Liver (tissue), 9 donors: Measurements from ENCODE around the gene PRKD1. TPM values are rescaled to one million over a fixed set of nuclear protein-coding genes. Genes with fewer than 3 reads are reported as not detected.

Experiments used
- DNase-seq: peaks from one replicate; pipeline ENCODE4 v3.0.0-alpha.2; 2017; ENCODE audit warnings: low spot score
- H3K27ac ChIP-seq, 2 donors: one replicate each; pipeline ENCODE4 v1.7.0; 2013; ENCODE audit warnings: inconsistent platforms in 2 of 2, low read length in 2 of 2, control low read depth in 1 of 2, low read depth in 1 of 2, mild to moderate bottlenecking in 1 of 2
- H3K27me3 ChIP-seq, 4 donors: one replicate each; pipeline versions ENCODE4 v1.6.1 to v1.7.0; 2013; ENCODE audit warnings: low read length in 3 of 4, inconsistent platforms in 1 of 4, mild to moderate bottlenecking in 1 of 4, moderate library complexity in 1 of 4; ENCODE audit not compliant: control insufficient read depth in 4 of 4, insufficient read depth in 4 of 4
- H3K36me3 ChIP-seq, 4 donors: one replicate each; pipeline versions ENCODE4 v1.6.1 to v1.7.0; 2013; ENCODE audit warnings: low read length in 3 of 4, mild to moderate bottlenecking in 3 of 4, low read depth in 1 of 4, moderate library complexity in 1 of 4; ENCODE audit not compliant: control insufficient read depth in 4 of 4, insufficient read depth in 3 of 4
- H3K4me1 ChIP-seq, 4 donors: one replicate each; pipeline versions ENCODE4 v1.6.1 to v1.7.0; 2013; ENCODE audit warnings: low read length in 3 of 4, mild to moderate bottlenecking in 3 of 4, moderate library complexity in 1 of 4; ENCODE audit not compliant: control insufficient read depth in 4 of 4, insufficient read depth in 4 of 4
- H3K4me3 ChIP-seq, 3 donors: one replicate each; pipeline versions ENCODE4 v1.6.1 to v1.7.0; 2013; ENCODE audit warnings: low read length in 3 of 3, control low read depth in 1 of 3, low read depth in 1 of 3, mild to moderate bottlenecking in 1 of 3
- H3K9ac ChIP-seq, 2 donors: one replicate each; pipeline ENCODE4 v1.7.0; 2013; ENCODE audit warnings: low read length in 2 of 2, mild to moderate bottlenecking in 2 of 2, moderate library complexity in 2 of 2, control low read depth in 1 of 2, low read depth in 1 of 2
- H3K9me3 ChIP-seq, 4 donors: one replicate each; pipeline versions ENCODE4 v1.6.1 to v1.7.0; 2013; ENCODE audit warnings: low read length in 3 of 4; ENCODE audit not compliant: control insufficient read depth in 4 of 4
- EGR1 ChIP-seq, 2 donors: IDR thresholded peaks; 2 replicates each; pipeline ENCODE4 v1.6.1; 2016 to 2018; ENCODE audit warnings: antibody characterized with exemption in 2 of 2, low read depth in 2 of 2
- FOXA1 ChIP-seq: IDR thresholded peaks from 2 replicates; pipeline ENCODE4 v1.6.1; 2016; ENCODE audit warnings: antibody characterized with exemption
- FOXA2 ChIP-seq: IDR thresholded peaks from 2 replicates; pipeline ENCODE4 v1.6.1; 2016; ENCODE audit warnings: antibody characterized with exemption
- GABPA ChIP-seq, 2 donors: IDR thresholded peaks in 1 of 2; conservative IDR thresholded peaks in 1 of 2; 2 replicates each; pipeline ENCODE4 v1.6.1; 2016; ENCODE audit warnings: antibody characterized with exemption in 2 of 2, mild to moderate bottlenecking in 1 of 2, moderate library complexity in 1 of 2
- HNF4A ChIP-seq, 2 donors: conservative IDR thresholded peaks; 2 replicates each; pipeline ENCODE4 v1.6.1; 2016; ENCODE audit warnings: antibody characterized with exemption in 2 of 2, mild to moderate bottlenecking in 2 of 2
- HNF4G ChIP-seq: IDR thresholded peaks from 2 replicates; pipeline ENCODE4 v1.6.1; 2016; ENCODE audit warnings: antibody characterized with exemption
- JUND ChIP-seq, 2 donors: IDR thresholded peaks; 2 replicates each; pipeline ENCODE4 v1.6.1; 2016; ENCODE audit warnings: antibody characterized with exemption in 2 of 2
- NR2F2 ChIP-seq: IDR thresholded peaks from 2 replicates; pipeline ENCODE4 v1.6.1; 2016; ENCODE audit warnings: antibody characterized with exemption
- RAD21 ChIP-seq, 2 donors: IDR thresholded peaks; 2 replicates each; pipeline ENCODE4 v1.6.1; 2016; ENCODE audit warnings: antibody characterized with exemption in 2 of 2, mild to moderate bottlenecking in 2 of 2
- RXRA ChIP-seq, 2 donors: IDR thresholded peaks; 2 replicates each; pipeline ENCODE4 v1.6.1; 2017 to 2018; ENCODE audit warnings: antibody characterized with exemption in 2 of 2, mild to moderate bottlenecking in 1 of 2
- SP1 ChIP-seq: IDR thresholded peaks from 2 replicates; pipeline ENCODE4 v1.6.1; 2018; ENCODE audit warnings: antibody characterized with exemption, mild to moderate bottlenecking
- TAF1 ChIP-seq: conservative IDR thresholded peaks from 2 replicates; pipeline ENCODE4 v1.6.1; 2016; ENCODE audit warnings: antibody characterized with exemption, mild to moderate bottlenecking
- YY1 ChIP-seq: IDR thresholded peaks from 2 replicates; pipeline ENCODE4 v1.6.1; 2016; ENCODE audit warnings: antibody characterized with exemption, mild to moderate bottlenecking
- polyA plus RNA-seq, 2 donors: library from polyadenylated mRNA; stranded (reverse) in 1 of 2; unstranded in 1 of 2; fragments of 200-250 nt in 1 of 2; fragments of >200 nt in 1 of 2; fragmentation: Nextera tagmentation in 1 of 2; extraction: Ambion mirVana in 1 of 2; gene quantifications; one replicate each; pipeline versions ENCODE4 v1.2.1 to v1.2.3, GENCODE V29; 2013 to 2015
- total RNA-seq, 2 donors: library from RNA; depleted of rRNA; stranded (reverse); fragments of >200 nt; gene quantifications; one replicate each; pipeline ENCODE4 v1.2.3, GENCODE V29; 2014
- TF ChIP-seq, protein P1 (sequence below): IDR thresholded peaks from 2 replicates; pipeline ENCODE4 v1.6.1; 2016; ENCODE audit warnings: antibody characterized with exemption
- TF ChIP-seq, protein P2 (sequence below): IDR thresholded peaks from 2 replicates; pipeline ENCODE4 v1.6.1; 2016; ENCODE audit warnings: antibody characterized with exemption
- TF ChIP-seq, protein P3 (sequence below): IDR thresholded peaks from 2 replicates; pipeline ENCODE4 v1.6.1; 2016; ENCODE audit warnings: antibody characterized with exemption
- TF ChIP-seq, protein P4 (sequence below): fragments of 150-350 bp; IDR thresholded peaks from 2 replicates; pipeline ENCODE4 v1.5.1; 2017; ENCODE audit warnings: improper control_type of control experiment, low read depth, low read length; ENCODE audit not compliant: missing input control
- TF ChIP-seq, protein P5 (sequence below): IDR thresholded peaks from 2 replicates; pipeline ENCODE4 v1.6.1; 2016; ENCODE audit warnings: antibody characterized with exemption, mild to moderate bottlenecking
- donor health status: healthy.
- donor health status: healthy.
- donor health status: healthy.
- donor health status: healthy.
- donor health status: healthy.

Gene PRKD1
- total and polyA plus RNA-seq, 4 donors: 0.85 to 5.0 (median 0.99) TPM

DNA sequence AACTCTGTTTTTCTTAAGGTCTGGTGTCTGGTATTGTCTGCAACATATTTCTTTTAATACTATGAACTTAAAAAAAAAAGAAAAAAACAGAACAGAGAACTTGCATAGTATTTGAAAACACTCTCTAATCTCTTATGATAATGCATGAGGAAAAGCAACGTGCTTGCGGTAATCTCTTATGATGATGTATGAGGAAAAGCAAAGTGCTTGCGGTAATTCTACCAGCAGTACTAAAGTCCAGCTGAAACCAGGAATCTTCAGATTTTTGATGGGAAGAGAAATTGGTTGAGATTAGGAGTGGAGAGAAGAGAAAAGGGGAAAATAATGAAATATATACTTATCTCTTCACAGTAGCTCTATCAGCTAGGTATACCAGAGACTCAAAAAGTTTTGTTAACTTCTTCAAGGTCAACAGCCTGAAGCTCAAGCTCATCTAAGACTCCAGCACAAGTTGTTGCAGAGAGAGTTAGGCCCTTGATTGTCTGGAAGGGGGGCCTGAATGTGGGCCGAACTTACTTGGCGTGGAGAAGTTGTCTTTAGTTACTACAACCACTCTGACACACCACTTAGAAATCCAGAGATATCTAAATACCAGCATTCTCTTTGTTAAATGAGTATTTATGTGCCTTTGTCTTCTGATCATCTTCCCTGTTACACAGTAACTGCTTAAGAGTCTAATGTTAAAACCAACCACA lies 240.4 kb downstream of the PRKD1 start (continued):
- TF ChIP-seq, protein P1, sequence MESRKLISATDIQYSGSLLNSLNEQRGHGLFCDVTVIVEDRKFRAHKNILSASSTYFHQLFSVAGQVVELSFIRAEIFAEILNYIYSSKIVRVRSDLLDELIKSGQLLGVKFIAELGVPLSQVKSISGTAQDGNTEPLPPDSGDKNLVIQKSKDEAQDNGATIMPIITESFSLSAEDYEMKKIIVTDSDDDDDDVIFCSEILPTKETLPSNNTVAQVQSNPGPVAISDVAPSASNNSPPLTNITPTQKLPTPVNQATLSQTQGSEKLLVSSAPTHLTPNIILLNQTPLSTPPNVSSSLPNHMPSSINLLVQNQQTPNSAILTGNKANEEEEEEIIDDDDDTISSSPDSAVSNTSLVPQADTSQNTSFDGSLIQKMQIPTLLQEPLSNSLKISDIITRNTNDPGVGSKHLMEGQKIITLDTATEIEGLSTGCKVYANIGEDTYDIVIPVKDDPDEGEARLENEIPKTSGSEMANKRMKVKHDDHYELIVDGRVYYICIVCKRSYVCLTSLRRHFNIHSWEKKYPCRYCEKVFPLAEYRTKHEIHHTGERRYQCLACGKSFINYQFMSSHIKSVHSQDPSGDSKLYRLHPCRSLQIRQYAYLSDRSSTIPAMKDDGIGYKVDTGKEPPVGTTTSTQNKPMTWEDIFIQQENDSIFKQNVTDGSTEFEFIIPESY: no peak
- no peak for TF ChIP-seq FOXA1

DNA sequence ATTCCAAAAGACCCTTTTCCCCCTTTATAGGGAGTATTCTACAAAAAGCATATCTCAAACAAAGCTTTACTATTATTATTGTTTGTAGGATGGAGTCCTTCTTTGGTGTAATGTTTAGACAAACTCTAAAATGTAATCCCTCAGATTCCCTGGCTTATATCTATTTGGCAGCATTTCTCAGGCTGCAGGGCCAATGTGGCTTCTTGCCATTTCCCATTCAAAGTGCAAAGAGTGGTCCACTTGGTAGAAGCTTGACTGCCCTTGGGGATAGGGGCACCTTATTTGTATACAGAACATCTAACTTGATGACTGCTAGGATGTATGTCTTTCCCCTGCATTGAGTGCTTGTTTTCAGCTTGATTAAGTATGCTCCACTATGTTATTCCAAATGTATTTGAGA lies 242.7 kb downstream of the PRKD1 start:
- Histone ChIP-seq H3K9ac (no peak overlapping the region), H3K4me1 (no peaks in the 10 kb centered on the region), H3K27me3 (no peaks in the 10 kb centered on the region), H3K4me3 (no peak overlapping the region), H3K27ac (no peak overlapping the region), H3K36me3 (no peaks in the 10 kb centered on the region), H3K9me3 (no peaks in the 10 kb centered on the region)
- DNase-seq: no peak
- TF ChIP-seq TAF1: no peak
- TF ChIP-seq NR2F2: no peak
- TF ChIP-seq HNF4A (conservative IDR thresholded peaks at IDR 0.05): no peak
- no peak for TF ChIP-seq FOXA2
- no peak for TF ChIP-seq GABPA (IDR thresholded peaks at IDR 0.05 in 1 of 2, conservative IDR thresholded peaks at IDR 0.05 in 1 of 2)
- TF ChIP-seq, protein P1: no peak
- TF ChIP-seq, protein P2, sequence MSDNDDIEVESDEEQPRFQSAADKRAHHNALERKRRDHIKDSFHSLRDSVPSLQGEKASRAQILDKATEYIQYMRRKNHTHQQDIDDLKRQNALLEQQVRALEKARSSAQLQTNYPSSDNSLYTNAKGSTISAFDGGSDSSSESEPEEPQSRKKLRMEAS: no peak
- TF ChIP-seq FOXA1: no peak
- TF ChIP-seq, protein P3, sequence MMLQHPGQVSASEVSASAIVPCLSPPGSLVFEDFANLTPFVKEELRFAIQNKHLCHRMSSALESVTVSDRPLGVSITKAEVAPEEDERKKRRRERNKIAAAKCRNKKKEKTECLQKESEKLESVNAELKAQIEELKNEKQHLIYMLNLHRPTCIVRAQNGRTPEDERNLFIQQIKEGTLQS: no peak
- no peak for TF ChIP-seq SP1
- TF ChIP-seq, protein P4, sequence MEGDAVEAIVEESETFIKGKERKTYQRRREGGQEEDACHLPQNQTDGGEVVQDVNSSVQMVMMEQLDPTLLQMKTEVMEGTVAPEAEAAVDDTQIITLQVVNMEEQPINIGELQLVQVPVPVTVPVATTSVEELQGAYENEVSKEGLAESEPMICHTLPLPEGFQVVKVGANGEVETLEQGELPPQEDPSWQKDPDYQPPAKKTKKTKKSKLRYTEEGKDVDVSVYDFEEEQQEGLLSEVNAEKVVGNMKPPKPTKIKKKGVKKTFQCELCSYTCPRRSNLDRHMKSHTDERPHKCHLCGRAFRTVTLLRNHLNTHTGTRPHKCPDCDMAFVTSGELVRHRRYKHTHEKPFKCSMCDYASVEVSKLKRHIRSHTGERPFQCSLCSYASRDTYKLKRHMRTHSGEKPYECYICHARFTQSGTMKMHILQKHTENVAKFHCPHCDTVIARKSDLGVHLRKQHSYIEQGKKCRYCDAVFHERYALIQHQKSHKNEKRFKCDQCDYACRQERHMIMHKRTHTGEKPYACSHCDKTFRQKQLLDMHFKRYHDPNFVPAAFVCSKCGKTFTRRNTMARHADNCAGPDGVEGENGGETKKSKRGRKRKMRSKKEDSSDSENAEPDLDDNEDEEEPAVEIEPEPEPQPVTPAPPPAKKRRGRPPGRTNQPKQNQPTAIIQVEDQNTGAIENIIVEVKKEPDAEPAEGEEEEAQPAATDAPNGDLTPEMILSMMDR: no peak
- TF ChIP-seq, protein P5, sequence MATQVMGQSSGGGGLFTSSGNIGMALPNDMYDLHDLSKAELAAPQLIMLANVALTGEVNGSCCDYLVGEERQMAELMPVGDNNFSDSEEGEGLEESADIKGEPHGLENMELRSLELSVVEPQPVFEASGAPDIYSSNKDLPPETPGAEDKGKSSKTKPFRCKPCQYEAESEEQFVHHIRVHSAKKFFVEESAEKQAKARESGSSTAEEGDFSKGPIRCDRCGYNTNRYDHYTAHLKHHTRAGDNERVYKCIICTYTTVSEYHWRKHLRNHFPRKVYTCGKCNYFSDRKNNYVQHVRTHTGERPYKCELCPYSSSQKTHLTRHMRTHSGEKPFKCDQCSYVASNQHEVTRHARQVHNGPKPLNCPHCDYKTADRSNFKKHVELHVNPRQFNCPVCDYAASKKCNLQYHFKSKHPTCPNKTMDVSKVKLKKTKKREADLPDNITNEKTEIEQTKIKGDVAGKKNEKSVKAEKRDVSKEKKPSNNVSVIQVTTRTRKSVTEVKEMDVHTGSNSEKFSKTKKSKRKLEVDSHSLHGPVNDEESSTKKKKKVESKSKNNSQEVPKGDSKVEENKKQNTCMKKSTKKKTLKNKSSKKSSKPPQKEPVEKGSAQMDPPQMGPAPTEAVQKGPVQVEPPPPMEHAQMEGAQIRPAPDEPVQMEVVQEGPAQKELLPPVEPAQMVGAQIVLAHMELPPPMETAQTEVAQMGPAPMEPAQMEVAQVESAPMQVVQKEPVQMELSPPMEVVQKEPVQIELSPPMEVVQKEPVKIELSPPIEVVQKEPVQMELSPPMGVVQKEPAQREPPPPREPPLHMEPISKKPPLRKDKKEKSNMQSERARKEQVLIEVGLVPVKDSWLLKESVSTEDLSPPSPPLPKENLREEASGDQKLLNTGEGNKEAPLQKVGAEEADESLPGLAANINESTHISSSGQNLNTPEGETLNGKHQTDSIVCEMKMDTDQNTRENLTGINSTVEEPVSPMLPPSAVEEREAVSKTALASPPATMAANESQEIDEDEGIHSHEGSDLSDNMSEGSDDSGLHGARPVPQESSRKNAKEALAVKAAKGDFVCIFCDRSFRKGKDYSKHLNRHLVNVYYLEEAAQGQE: no peak
- no peak for TF ChIP-seq HNF4G
- TF ChIP-seq EGR1 (IDR thresholded peaks at IDR 0.05; ENCODE audit: low read depth in 2 of 2): no peak
- no peak for TF ChIP-seq JUND (IDR thresholded peaks at IDR 0.05)
- no peak for TF ChIP-seq RAD21 (IDR thresholded peaks at IDR 0.05)
- TF ChIP-seq YY1: no peak
- TF ChIP-seq RXRA (IDR thresholded peaks at IDR 0.05): no peak
